HG03045 (cell line): ENCODE data around the gene CDK5RAP2.

Experiments
- ATAC-seq: cut with Tn5 transposase; IDR thresholded peaks from one replicate; pipeline ENCODE4 v1.9.1; 2021; ENCODE audit warnings: mild to moderate bottlenecking, moderate library complexity; ENCODE audit not compliant: unreplicated experiment

Gene CDK5RAP2

DNA sequence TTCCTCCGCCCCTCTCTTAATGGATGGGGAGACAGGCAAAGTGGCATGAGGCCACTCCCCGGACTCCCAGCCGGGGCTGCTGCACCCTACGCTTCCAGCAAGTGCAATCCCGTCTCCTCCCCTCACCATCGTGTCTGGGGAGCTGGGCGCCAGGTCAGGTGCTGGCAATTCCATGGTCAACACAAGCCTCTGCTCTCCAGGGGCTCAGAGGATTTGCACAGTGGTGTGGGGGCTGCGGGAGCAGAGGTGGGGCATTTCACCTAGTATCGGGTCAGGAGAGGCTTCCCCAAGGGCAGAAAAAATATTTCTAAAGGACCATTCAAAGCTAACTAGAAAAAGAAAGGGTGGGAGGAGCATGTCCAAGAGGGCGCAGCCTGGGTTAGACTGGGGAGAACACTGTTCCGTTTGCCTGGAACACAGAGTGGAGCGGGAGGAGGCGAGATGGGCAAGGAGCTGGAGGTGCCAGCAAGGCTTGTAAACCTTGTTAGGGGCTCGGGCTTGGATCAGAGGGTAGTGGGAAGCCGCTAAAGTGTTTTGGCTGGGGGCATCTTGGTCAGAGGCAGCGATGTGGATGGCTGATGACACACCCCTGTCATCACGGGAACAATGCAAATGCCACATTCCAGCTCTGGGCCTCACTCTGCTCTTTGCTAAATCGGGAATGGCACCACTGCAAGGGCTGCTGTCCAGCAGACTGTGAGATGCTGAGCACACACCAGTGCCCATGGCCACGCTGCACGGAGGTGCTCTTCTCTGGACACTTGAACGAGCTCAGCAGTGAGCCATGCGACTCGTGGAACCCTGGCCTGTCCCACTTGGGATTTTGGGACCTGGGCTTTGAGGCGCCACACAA, 191.7 kb downstream of the CDK5RAP2 start:
- no peak for ATAC-seq

DNA sequence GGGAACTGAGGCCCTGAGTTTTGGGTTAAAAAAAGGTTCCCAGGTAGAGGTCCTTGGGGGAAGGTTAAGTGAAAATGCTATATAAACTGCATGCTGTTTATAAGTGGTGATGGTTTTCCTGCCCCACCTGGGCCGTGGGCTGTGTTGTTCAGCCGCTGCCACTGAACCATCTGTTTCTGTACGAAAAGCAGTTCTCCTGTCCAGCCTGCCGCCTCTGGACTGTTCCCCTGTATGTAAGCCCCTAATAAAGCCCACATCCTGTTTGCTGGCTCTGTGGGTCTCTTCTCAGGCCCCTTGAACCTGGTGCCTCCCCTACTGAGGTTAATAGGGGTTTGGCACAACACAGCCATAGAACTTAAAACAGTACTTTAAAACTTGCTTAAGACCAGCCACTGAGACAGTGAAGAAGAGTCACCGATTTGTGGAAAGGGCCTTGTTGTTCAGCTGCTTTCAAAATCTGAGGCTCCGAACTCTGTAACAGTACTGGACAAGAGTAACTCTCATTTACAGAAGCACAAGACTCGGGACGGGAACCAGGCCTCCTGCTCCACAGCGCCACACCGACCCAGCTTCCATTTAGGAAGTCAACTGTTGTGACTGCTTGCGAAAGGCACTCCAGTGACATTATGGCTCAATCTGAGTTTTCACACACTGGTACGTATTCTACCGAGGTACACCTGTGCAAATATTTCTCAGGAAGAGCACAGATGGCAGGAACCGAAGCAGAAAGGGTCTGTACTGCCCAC, 192.5 kb downstream of the CDK5RAP2 start:
- no peak for ATAC-seq

DNA sequence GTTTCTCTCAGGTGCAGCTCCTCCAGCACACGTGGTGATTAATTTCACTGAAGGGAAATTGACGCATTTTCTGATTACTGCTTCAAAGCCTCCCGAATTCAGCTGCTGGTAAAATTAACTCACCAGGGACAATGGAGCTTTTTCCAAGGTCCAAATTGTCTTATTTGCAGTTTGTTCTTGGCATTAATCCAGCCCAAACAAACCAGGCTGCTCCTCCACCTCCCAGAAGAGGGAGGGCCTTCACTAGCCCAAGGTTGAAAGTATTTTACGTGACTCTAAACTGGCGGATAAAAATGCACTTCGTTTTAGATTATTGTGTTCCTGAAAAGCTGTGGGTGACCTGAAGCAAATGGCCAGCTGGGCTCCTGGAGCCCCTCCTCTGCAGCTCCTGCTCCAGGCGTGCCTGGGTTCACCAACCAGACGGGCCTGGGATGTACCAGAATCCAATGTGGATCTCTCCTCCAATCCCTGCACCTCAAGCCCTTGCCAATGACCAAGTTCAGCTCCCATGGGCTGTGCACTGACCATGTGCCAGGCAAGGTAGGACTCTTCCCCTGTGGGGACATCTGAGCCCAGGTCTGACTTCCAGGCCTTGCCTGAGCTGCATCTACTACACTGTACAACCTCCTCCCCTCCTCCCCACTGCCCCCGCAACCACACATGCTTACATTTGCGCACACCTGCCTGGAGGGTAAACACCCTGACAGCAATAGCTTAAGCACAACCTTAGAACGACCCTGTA, 193.4 kb downstream of the CDK5RAP2 start:
- no peak for ATAC-seq

DNA sequence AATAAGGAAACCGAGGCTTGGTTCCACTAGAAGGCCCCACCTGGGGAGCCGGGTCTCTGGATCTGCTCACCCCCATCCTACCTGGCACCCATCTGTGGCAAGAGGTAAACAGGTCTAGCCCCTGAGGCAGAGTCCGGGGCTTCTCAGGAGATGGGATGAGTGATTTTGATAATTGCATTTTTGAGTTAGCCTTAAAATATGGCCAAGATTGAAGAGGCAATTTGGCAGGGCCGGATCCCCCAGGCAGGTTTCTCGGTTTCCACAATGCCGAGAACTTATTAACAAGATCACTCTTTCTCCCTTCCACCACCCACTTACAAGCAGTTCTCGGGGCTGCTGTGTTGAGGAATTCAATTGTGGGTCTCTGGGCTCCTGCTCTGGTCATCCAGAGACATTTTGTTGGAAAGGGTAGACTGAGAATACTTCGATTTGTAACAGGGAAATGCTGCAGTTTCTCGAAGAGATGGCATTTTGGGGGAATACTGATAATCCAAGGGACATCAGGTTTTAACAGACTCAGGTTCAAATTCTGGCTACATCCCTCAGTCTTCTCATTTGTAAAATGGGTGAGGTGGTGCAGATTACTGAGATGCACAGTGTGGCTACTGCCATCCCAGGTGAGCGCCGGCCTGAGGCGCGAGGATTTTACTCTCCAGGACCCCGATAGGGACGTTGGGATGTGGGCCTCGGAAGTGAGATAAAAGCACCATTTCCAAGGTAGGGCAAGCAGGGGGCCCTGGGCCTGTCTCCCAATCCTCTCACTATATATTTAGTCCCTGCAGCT, 194.2 kb downstream of the CDK5RAP2 start:
- no peak for ATAC-seq

DNA sequence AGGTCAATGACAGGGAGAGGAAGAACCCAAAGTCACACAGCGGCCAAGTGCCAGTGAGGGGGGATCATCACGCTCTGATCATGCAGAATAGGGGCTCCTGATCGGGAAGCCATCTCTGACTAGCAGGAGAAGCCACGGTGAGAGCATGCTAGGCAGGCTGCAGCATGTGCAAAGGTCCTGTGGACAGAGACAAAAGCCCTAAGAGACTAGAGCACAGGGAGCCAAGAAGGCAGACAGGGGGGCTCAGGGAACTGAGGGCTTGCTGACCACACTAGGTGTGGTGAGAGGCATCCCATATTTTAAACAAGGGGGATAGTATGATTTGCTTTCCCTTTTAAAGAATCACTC, 195.1 kb downstream of the CDK5RAP2 start:
- no peak for ATAC-seq

DNA sequence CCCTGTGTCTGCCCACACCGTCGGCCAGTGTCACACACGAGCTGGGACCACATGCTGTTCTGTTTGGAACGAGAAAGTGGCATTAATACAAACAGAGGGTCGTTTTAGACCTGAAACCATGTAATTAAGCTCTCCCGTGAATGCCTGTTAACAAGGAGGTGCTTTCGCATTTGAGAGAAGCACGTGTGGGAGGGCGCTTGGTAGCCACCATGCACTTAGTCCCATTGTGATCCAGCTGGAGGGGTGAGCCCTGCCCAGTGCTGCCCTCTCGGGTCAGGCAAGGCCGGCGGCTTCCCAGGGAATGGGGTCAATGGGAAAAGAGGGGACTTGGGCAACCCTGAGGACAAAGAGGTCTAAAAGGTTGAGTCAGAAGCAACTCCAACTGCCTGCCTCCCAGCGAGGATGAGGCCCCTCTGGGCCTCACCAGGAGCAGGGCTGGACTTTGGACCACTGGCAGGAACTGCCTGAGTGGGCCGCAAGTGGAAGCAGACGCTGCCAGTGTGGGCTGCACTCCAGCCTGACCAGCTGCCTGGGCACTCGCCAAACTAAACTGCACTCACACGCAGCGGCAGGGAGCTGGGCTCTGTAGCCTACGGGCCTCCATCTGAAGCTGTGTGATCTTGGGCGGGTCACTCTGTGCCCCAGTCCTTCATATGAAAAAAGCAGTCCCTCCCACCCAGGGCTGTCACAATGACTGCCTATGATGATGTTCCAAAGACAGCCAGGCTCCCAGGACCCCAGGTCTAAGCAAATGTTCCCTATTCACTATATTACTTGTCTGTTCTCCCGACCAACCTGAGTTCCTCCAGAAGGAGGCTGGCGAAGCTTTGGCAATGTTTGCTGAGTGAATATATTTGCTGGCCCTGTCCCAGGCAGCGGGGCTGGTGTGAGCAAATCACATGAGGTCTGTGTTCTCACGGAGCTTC, 195.7 kb downstream of the CDK5RAP2 start:
- ATAC-seq, result no peak

DNA sequence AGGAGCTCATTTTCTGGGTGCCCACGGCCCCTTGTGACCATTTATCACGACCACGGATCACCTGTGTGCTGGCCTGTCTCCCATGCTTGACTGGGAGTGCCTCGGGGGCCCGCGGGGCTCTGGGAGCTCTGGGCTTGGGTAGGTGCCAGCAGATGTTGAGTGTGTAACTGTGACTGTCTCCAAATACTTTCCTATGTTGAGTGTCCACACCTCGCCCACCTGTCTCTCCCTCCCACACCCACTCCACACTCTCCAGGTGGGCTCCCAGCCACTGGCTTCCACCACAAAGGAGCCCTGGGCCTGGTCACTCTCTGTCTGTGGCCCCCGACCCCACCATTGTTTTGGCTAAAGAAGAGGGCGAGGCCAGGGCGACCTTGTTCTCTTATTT, 196.4 kb downstream of the CDK5RAP2 start:
- ATAC-seq, result no peak

DNA sequence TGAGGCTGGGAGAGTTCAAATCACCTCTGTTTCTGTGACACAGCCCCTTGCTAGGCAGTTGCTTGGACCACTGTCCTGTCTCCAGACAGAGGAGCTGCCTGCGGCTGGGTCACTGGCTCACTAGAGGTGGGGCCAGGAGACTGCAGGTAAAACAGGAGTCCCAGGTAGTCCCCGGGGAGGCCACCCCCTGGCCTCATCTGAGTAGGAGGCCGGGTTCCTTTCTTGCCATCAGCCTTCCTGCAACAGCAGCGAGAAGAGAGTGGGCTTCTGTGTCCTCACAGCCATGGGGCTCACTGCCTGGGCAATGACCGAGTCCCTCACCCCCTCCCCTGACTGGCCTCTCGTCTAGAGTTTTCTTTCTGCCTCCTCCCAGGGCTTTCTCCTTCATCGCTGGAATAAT, 197.5 kb downstream of the CDK5RAP2 start:
- ATAC-seq, result no peak

DNA sequence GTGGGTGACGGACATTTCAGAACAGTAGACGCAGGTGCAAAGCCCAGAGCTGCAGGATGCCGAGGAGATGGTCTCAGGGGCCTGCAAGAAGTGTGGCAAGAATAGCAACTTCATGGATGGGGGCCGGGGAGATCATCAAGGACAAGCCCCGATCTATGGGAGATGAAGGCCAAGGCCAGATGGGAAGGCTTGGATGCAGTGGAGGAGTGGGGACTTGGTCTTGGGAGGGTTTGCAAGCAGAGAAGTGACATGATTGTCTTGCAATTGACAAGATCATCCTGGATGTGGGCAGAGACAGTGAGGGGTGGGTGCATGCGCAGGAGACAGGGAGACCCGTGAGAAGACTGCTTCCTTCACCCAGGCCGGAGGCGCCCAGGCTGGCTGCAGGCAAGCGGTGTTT, 198.1 kb downstream of the CDK5RAP2 start:
- ATAC-seq, result no peak

DNA sequence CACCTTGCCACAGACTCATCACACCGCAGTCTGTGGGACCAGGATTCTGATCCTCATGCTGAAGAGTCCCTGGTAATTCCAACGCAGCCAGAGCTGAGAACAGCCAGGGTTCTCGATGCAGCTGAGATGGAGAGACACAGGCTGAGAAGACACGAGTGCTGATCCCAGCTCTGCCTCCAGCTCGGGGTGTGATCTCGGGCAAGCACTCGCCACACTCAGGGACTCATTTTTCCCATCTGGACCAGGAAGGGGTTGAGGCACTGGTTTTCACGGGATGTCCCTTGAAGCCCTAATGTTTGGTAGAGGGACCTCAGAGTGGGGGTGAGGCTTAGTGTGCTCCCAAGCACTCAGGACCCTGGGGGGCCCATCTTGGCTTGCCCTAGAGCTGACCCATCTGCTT, 200.4 kb downstream of the CDK5RAP2 start:
- ATAC-seq, result no peak

DNA sequence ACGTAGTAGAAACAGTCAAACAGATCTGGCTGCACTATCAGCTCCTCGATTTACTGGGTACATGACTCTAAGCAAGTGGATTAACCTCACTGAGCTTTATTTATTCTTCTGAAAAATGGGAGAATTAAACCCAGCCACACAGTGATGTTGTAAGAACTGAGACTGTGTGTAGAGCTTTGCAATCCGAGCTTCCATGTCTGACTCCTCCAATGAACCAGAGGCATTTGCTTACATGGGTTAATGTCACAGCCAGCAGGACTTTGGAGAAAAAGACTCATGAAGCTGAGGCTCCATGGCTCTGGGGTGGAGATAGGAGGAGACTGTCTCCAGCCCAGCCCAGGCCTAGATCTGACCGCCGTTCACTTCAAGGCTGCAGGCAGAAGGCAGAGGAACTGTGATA, 201.3 kb downstream of the CDK5RAP2 start:
- ATAC-seq, result no peak

DNA sequence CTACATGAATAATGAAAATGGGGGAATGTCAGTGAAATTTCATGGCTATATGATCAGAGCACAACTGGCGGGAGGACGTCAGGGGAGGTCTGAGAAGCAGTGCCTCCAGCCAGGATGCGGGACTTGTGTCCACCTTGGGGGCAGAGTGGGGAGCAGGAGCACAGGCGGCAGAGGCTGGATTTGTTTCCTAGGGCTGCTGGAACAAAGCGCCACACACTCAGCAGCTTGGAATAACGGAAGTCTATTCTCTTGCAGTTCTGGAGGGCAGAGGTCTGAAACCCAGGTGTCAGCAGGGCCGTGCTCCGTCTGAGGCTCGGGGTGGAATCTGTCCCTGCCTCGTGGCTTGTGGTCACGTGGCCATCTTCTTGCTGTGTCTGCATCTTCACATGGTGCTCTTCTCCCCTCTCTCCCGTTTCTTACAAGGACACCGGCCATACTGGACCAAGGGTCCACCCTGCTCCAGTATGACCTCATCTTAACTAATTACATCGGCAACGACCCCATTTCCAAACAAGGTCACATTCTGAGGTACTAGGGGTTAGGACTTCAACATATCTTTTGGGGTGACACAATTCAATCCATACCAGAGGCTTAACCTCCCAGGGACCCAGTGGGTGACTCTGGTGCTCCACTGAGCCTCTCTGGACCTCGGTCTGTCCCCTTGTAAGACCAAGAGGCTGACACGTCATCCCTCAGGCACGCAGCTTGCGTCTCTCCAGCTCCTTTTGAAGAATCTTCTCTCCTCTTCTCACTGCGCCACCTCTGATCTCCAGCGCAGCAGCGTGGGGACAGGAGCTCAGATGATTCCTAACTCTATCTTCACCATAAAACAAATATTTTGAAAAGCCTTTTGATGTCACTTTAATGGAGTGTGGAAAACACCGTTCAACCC, 202.5 kb downstream of the CDK5RAP2 start:
- no peak for ATAC-seq

DNA sequence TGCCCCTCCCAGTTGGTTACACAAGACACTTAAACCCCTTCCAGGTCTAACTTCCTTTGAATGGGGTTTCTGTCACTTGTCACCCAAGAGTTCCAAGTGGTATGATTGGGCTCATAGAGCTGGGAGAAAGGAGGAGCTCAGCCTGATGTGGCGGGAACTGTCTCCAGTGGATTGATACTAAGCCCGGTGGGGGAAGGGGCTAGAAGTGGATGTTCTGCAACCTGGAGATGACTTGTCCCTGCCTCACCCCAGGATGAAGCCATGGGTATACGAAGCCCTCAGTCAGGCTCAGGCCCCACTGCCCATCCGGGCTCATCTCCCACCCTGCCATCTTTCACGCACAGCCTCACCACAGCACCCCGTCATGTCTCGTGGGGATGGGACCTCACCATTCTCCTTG, 203.9 kb downstream of the CDK5RAP2 start:
- ATAC-seq, result no peak

DNA sequence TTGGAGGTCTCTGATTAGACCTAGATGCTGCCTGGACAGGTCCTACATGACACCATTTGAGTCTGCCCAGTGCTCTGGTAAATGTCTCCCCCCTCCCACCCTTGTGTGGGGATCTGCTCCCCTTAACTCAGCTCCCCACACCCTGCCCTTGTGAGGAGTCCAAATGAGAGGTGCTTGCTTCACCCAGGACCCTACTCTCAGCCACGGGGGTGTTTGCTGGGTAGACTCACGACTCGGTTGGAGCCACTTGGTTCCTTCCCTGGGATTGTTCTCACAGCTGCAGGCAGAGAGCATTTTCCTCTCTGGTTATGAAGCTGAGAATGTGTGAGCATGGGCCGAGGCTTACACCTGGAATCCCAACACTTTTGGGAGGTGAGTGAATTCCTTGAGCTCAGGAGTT, 204.7 kb downstream of the CDK5RAP2 start:
- ATAC-seq, result no peak

DNA sequence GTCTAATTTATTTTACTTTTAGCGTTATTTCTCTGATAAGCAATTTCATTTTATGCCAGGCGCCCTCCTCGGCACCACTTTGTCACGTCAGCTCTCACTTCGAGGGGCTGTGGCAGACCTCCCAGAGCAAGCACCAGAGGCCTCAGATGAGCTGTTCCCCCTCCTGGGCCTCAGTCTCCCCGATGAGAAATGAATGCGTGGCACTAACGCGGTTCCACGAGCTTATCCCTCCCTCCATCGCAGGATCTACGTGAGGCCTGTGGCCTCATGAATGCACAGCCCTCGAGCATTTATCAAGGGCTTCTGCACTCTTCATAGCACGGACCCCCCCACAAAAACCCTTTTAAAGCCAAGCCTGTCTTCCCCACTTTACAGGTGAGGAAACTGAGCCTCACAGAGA, 205.2 kb downstream of the CDK5RAP2 start:
- ATAC-seq, result no peak

DNA sequence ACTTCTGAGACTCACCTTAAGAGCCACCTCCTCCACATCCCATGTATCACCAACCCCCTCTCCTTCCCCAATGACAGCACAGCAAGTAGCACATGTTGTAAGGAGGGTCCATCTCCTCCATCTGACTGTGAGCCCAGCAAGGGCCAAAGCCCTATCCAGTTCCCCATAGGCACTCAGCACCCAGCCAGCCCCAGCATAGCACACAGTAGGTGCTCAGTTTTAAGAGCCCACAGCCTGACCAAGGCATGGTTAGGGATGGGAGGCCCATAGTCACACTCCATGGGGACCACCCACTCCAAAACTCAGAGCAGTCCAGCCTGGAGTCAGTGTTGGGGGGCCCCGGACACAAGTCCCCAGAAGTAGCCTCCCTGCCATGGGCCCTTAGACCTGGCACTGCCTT, 205.7 kb downstream of the CDK5RAP2 start:
- ATAC-seq, result no peak

DNA sequence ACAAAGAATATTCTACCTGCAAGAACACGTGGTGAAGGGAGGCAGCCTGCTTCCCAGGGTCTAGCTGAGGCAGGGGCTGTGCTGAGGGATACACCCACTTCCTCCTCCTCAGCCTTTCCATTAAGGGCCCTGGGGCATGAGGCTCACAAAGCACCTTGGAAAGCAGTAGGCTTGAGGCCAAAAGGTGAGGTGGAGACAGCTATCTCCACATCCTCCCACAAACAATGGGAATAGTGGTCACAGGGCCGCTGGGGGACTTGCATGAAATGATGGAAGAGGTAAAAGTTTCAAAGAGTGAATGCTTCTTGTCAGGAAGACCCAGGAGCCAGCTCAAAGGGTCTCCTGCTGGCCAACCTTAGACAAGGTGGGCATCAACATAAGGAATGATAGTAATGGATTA, 207.9 kb downstream of the CDK5RAP2 start:
- ATAC-seq, result no peak

DNA sequence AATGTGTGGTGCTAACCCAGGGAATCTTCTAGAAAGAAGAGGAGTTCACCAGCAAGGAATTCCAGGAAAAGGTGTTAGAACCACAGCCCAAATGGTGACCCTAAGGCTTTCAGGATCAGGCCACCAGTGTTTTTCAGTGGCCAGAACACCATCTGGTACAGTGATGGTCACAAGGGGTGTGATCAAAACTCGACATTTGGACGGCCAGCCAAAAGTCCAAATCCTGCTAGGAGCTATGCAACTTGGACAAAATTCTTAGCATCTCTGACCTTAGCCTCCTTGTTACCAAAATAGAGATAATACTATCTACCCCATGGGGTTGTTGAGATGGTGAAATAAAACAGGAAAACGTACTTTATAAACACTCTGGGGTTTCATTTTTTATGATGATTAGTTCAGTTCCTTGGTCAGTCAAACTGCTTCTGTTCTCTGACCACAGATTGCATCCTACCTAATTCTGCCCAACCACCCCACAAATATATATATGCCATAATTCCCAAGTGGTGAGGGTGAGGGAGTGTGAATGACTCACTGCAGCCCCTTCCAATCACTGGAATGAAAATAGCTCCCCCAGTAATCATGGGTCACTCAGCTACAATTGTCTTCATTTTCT, 210.3 kb downstream of the CDK5RAP2 start:
- no peak for ATAC-seq

DNA sequence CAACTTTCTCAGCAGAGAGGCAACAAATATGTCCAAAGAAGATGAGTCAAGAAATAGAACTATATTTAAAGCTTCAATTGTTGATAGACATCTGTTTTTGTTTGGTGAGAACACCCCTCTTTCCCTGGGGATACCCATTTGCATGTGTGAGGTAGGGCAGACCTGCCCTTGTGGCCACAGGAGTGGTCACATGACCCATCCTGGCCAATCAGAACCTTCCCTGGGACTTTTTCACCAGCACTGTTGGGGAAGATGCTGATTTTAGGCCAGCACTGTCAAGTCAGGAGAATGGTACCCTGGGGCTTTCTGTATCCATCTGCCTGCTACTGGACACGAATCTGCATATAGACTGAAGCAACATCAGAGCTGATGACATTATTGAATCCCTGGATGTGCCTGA, 211.2 kb downstream of the CDK5RAP2 start:
- ATAC-seq, result no peak
